HCT116 (cell line): ENCODE data around the gene GMDS. TPM values are rescaled to one million over a fixed set of nuclear protein-coding genes. Genes with fewer than 3 reads are reported as not detected.

ENCODE experiments used
- ATAC-seq: fragments of 200-7000 bp; cut with Tn5 transposase; 2 replicates; pipeline ENCODE4 v1.9.1; 2020; ENCODE audit warnings: mild to moderate bottlenecking, moderate library complexity
- BruUV-seq: library from RNA; stranded (reverse); fragments of 400-500 nt; replicated peaks from 2 replicates; lab custom pipeline; 2021; lab: Mats Ljungman, UMichigan
- CTCF ChIA-PET: fragments of 300-600 bp; sonication (Branson Sonifier 250); formaldehyde crosslinking; loops from one replicate; lab custom pipeline; 2021; ENCODE audit warnings: antibody characterized with exemption; lab: Charles Lee
- POLR2A ChIA-PET: fragments of 300-600, 350-600 bp; sonication (Branson Sonifier 250); formaldehyde crosslinking; loops from one replicate; lab custom pipeline; 2021; ENCODE audit warnings: antibody characterized with exemption; lab: Charles Lee
- RAD21 ChIA-PET, 2 experiments: fragments of 300-600 bp; sonication (Branson Sonifier 250); formaldehyde crosslinking; loops; one replicate each; lab custom pipeline; 2023; ENCODE audit warnings: low total read pairs in 2 of 2; ENCODE audit not compliant: uncharacterized antibody in 2 of 2, unreplicated experiment in 2 of 2, low non-redundant PET in 1 of 2; lab: Charles Lee
- DNase-seq: peaks from one replicate; pipeline ENCODE4 v3.0.0-alpha.2; 2010; ENCODE audit warnings: low read depth, low spot score
- H2AFZ ChIP-seq: fragments of 200-600 bp; shearing (Covaris generic), sonication (generic); 2 replicates; pipeline ENCODE4 v1.6.1; 2017; ENCODE audit warnings: low read depth, mixed run types, mixed read lengths, antibody characterized with exemption, low read length; ENCODE audit not compliant: poor library complexity, severe bottlenecking
- H3K27ac ChIP-seq: 2 replicates; pipeline ENCODE4 v1.5.1; 2012; ENCODE audit warnings: low read depth, low read length
- H3K27me3 ChIP-seq: fragments of 200-600 bp; sonication (generic); 2 replicates; pipeline ENCODE4 v1.6.1; 2016; ENCODE audit warnings: mixed run types, low read length, mixed read lengths; ENCODE audit not compliant: insufficient read depth
- H3K36me3 ChIP-seq, 2 experiments: fragments of 200-500 bp in 1 of 2; fragments of 200-600 bp in 1 of 2; sonication (Bioruptor generic) in 1 of 2; sonication (generic) in 1 of 2; 2 replicates each; pipeline versions ENCODE4 v1.5.1 to v1.6.1; 2014 to 2016; ENCODE audit warnings: low read length in 2 of 2, inconsistent platforms in 1 of 2, mixed read lengths in 1 of 2, mixed run types in 1 of 2; ENCODE audit not compliant: insufficient read depth in 2 of 2, control insufficient read depth in 1 of 2
- H3K4me1 ChIP-seq, 2 experiments: fragments of 200-600 bp in 1 of 2; sonication (generic) in 1 of 2; 2 replicates each; pipeline versions ENCODE4 v1.5.1 to v1.6.1; 2012 to 2017; ENCODE audit warnings: low read length in 2 of 2, inconsistent platforms in 1 of 2, mild to moderate bottlenecking in 1 of 2, mixed read lengths in 1 of 2, mixed run types in 1 of 2, moderate library complexity in 1 of 2; ENCODE audit not compliant: insufficient read depth in 2 of 2, control insufficient read depth in 1 of 2
- H3K4me2 ChIP-seq: fragments of 200-600 bp; sonication (generic); 2 replicates; pipeline ENCODE4 v1.6.1; 2017; ENCODE audit warnings: mixed run types, low read length, mixed read lengths
- H3K4me3 ChIP-seq, 2 experiments: fragments of 200-600 bp in 1 of 2; sonication (generic) in 1 of 2; replicated peaks in 1 of 2; 2 replicates each; pipeline ENCODE4 v1.5.1; 2011 to 2016; ENCODE audit warnings: low read length in 2 of 2, control low read depth in 1 of 2, low read depth in 1 of 2, mild to moderate bottlenecking in 1 of 2, mixed read lengths in 1 of 2, mixed run types in 1 of 2
- H3K79me2 ChIP-seq: fragments of 200-600 bp; sonication (generic); 2 replicates; pipeline ENCODE4 v1.6.1; 2017; ENCODE audit warnings: mild to moderate bottlenecking, mixed run types, low read length, moderate library complexity, mixed read lengths; ENCODE audit not compliant: insufficient read depth
- H3K9ac ChIP-seq: fragments of 200-600 bp; sonication (generic); 2 replicates; pipeline ENCODE4 v1.6.1; 2016; ENCODE audit warnings: low read length, mixed read lengths
- H3K9me2 ChIP-seq: fragments of 200-600 bp; sonication (generic), shearing (Covaris generic); 2 replicates; pipeline ENCODE4 v1.6.1; 2017; ENCODE audit warnings: mixed run types, mild to moderate bottlenecking, moderate library complexity; ENCODE audit not compliant: insufficient read depth
- H3K9me3 ChIP-seq, 2 experiments: fragments of 200-500 bp in 1 of 2; fragments of 200-600 bp in 1 of 2; sonication (Bioruptor generic) in 1 of 2; sonication (generic) in 1 of 2; 2 replicates each; pipeline ENCODE4 v1.6.1; 2014 to 2017; ENCODE audit warnings: low read length in 2 of 2, mixed read lengths in 2 of 2, inconsistent platforms in 1 of 2, low read depth in 1 of 2, mild to moderate bottlenecking in 1 of 2, mixed run types in 1 of 2, moderate library complexity in 1 of 2; ENCODE audit not compliant: control insufficient read depth in 1 of 2, insufficient read depth in 1 of 2
- H4K20me1 ChIP-seq: fragments of 200-600 bp; sonication (generic), shearing (Covaris generic); 2 replicates; pipeline ENCODE4 v1.6.1; 2017; ENCODE audit warnings: mixed run types, mild to moderate bottlenecking, moderate library complexity; ENCODE audit not compliant: insufficient read depth
- CBX3 ChIP-seq: IDR thresholded peaks from 2 replicates; pipeline ENCODE4 v1.6.1; 2012; ENCODE audit warnings: low read depth
- CEBPB ChIP-seq: IDR thresholded peaks from 2 replicates; pipeline ENCODE4 v1.6.1; 2012; ENCODE audit warnings: low read depth
- ELF1 ChIP-seq: IDR thresholded peaks from 2 replicates; pipeline ENCODE4 v1.6.1; 2012; ENCODE audit warnings: low read depth, borderline replicate concordance
- FOSL1 ChIP-seq: IDR thresholded peaks from 2 replicates; pipeline ENCODE4 v1.6.1; 2012; ENCODE audit warnings: low read depth
- JUND ChIP-seq: IDR thresholded peaks from 2 replicates; pipeline ENCODE4 v1.6.1; 2012
- POLR2A ChIP-seq: IDR thresholded peaks from 2 replicates; pipeline ENCODE4 v1.7.0; 2011; ENCODE audit warnings: borderline replicate concordance; ENCODE audit not compliant: insufficient read depth, insufficient read length; ENCODE audit errors: extremely low read depth
- POLR2AphosphoS5 ChIP-seq: IDR thresholded peaks from 2 replicates; pipeline ENCODE4 v1.6.1; 2011; ENCODE audit warnings: mild to moderate bottlenecking, low read depth, low read length, moderate library complexity
- RAD21 ChIP-seq: IDR thresholded peaks from 2 replicates; pipeline ENCODE4 v1.6.1; 2012; ENCODE audit warnings: low read depth, mild to moderate bottlenecking
- REST ChIP-seq: IDR thresholded peaks from 2 replicates; pipeline ENCODE4 v1.6.1; 2012; ENCODE audit warnings: low read depth
- SIN3A ChIP-seq: IDR thresholded peaks from 2 replicates; pipeline ENCODE4 v1.6.1; 2012; ENCODE audit warnings: low read depth
- SP1 ChIP-seq: IDR thresholded peaks from 2 replicates; pipeline ENCODE4 v1.6.1; 2012; ENCODE audit warnings: low read depth
- TCF7L2 ChIP-seq: IDR thresholded peaks from 2 replicates; pipeline ENCODE4 v1.7.0; 2011; ENCODE audit warnings: borderline replicate concordance, inconsistent platforms; ENCODE audit not compliant: insufficient read depth, insufficient read length; ENCODE audit errors: extremely low read depth
- YY1 ChIP-seq: IDR thresholded peaks from 2 replicates; pipeline ENCODE4 v1.6.1; 2011; ENCODE audit warnings: low read length, low read depth, moderate library complexity, mild to moderate bottlenecking; ENCODE audit not compliant: insufficient replicate concordance; ENCODE audit errors: extremely low read depth
- ZNF274 ChIP-seq: fragments of 200-500 bp; sonication (Bioruptor generic); IDR thresholded peaks from 2 replicates; pipeline ENCODE4 v1.6.1; 2014; ENCODE audit warnings: mild to moderate bottlenecking, low read depth, low read length, inconsistent platforms
- intact Hi-C: fragments of 100-400 bp; cut with micrococcal nuclease; formaldehyde crosslinking; loops from 2 replicates; pipeline ENCODE4 v1.10.0; 2022
- total RNA-seq: library from RNA; stranded (reverse); gene quantifications from one replicate; pipeline ENCODE4 v1.2.1, GENCODE V29; 2021; ENCODE audit not compliant: unreplicated experiment

The GMDS gene
- total RNA-seq, 1 experiment from 2014 or later, result 34.4 TPM

GRCh38 chr6:1987640-1988039 is 257.8 kb downstream of the GMDS start:
- Histone ChIP-seq H3K27me3 (no peaks in the 10 kb centered on the region), H3K4me3 (no peak overlapping the region), H2AFZ (no peak overlapping the region), H3K4me1 (no peaks in the 10 kb centered on the region), H3K9me3 (no peaks in the 10 kb centered on the region), H3K9me2 (no peaks in the 10 kb centered on the region), H3K4me2 (no peak overlapping the region), H3K27ac (no peak overlapping the region), H3K36me3 (no peaks in the 10 kb centered on the region), H3K9ac (no peak overlapping the region), H3K79me2 (no peaks in the 10 kb centered on the region), H4K20me1 (no peaks in the 10 kb centered on the region)
- intact Hi-C loops, result no loop called here
- ChIA-PET RAD21 (no interaction called here), POLR2A (no interaction called here), CTCF (no interaction called here)
- no peak for DNase-seq
- ATAC-seq, result no peak
- TF ChIP-seq RAD21 (no peak), SIN3A (no peak), ELF1 (no peak)
- BruUV-seq, result no TSS peak

- Histone ChIP-seq H4K20me1 (no peaks in the 10 kb centered on the region), H3K27me3 (no peaks in the 10 kb centered on the region), H3K4me3 (no peak overlapping the region), H3K9me3 (no peaks in the 10 kb centered on the region), H3K4me1 (no peaks in the 10 kb centered on the region), H3K27ac (no peak overlapping the region), H2AFZ (no peak overlapping the region), H3K4me2 (no peak overlapping the region), H3K9ac (no peak overlapping the region), H3K9me2 (no peaks in the 10 kb centered on the region), H3K79me2 (no peaks in the 10 kb centered on the region), H3K36me3 (no peaks in the 10 kb centered on the region)
- DNase-seq, result no peak
- ChIA-PET RAD21 (no interaction called here), CTCF (no interaction called here), POLR2A (no interaction called here)
- intact Hi-C loops, result no loop called here
- TF ChIP-seq FOSL1 (no peak), YY1 (no peak), CEBPB (no peak), TCF7L2 (no peak), SP1 (no peak), JUND (no peak), POLR2A (no peak), REST (no peak), POLR2AphosphoS5 (no peak), CBX3 (no peak), ZNF274 (no peak)
- no TSS peak for BruUV-seq
- ATAC-seq, result no peak
These were observed 258.8 kb downstream of the GMDS start for GRCh38 chr6:1986454-1987243.
